Uterus (tissue), 4 donors: ENCODE results near the gene BSN. TPM values are rescaled to one million over a fixed set of nuclear protein-coding genes. Genes with fewer than 3 reads are reported as not detected.

Experiments
- DNase-seq, 2 donors: peaks; one replicate each; pipeline ENCODE4 v3.0.0-alpha.2; 2019 to 2020
- H3K27ac ChIP-seq, 2 donors: fragments of 200-600 bp; sonication (generic); 1 replicate in 1 of 2; 2 replicates in 1 of 2; pipeline ENCODE4 v1.5.1; 2016 to 2018
- H3K27me3 ChIP-seq, 2 donors: fragments of 200-600 bp; sonication (generic); one replicate each; pipeline ENCODE4 v1.5.1; 2018 to 2019; ENCODE audit warnings: control low read depth in 1 of 2
- H3K36me3 ChIP-seq, 2 donors: fragments of 200-600 bp; sonication (generic); one replicate each; pipeline ENCODE4 v1.5.1; 2019; ENCODE audit warnings: control low read depth in 1 of 2
- H3K4me1 ChIP-seq, 2 donors: fragments of 200-600 bp; sonication (generic); one replicate each; pipeline ENCODE4 v1.5.1; 2018 to 2019; ENCODE audit warnings: control low read depth in 1 of 2
- H3K4me3 ChIP-seq, 2 donors: fragments of 200-600 bp; sonication (generic); 1 replicate in 1 of 2; 2 replicates in 1 of 2; pipeline ENCODE4 v1.5.1; 2018 to 2019; ENCODE audit warnings: mild to moderate bottlenecking in 1 of 2
- H3K9me3 ChIP-seq, 2 donors: fragments of 200-600 bp; sonication (generic); one replicate each; pipeline ENCODE4 v1.5.1; 2019; ENCODE audit warnings: control low read depth in 1 of 2
- POLR2A ChIP-seq, 2 donors: fragments of 450-650 bp; IDR thresholded peaks; one replicate each; pipeline ENCODE4 v1.6.1; 2016; ENCODE audit warnings: antibody characterized with exemption in 2 of 2, mild to moderate bottlenecking in 1 of 2, moderate library complexity in 1 of 2
- intact Hi-C: fragments of 100-400 bp; cut with DNase I; formaldehyde crosslinking; loops from one replicate; pipeline ENCODE4 v1.15.1; 2023; ENCODE audit warnings: low total_unique reads
- total RNA-seq, 4 donors: library from RNA; depleted of rRNA in 3 of 4; stranded (reverse); fragments of >200 nt in 3 of 4; gene quantifications; one replicate each; pipeline versions ENCODE4 v1.1.0 to v1.2.4, GENCODE V29; 2014 to 2023
- TF ChIP-seq, protein P1 (sequence below), 4 experiments: fragments of 200-600 bp in 2 of 4; fragments of 450-650 bp in 2 of 4; sonication (generic) in 2 of 4; IDR thresholded peaks; one replicate each; pipeline ENCODE4 v1.5.1; 2016 to 2019; ENCODE audit warnings: antibody characterized with exemption in 4 of 4, mild to moderate bottlenecking in 2 of 4, moderate library complexity in 1 of 4
- donor health status: DM: yes; HTN: yes; CAD: no.

The BSN gene
- total RNA-seq, 4 donors from 2014 or later = 0.29 to 0.95 (median 0.60) TPM

DNA sequence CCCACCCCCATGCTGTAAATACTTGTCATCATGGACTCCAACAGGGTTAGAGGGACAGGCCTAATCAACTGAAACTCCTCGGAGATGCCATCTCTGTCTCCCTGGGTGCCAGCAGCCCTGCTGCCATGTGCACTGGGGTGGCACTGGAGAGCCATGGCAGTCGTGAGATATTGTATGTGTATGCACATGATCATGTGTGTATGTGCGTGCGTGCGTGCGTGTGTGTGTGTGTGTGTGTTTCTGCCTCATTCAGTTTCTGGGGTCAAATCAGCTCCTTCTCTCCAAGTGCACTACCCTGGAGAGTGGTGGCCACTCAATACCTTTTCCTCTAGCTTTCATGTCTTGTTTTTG, 116.6 kb downstream of the BSN start:
- no peaks in the 10 kb centered on the region for H3K27me3 ChIP-seq
- intact Hi-C loops = no loop called here
- H3K4me1 ChIP-seq = peaks cover 0 to 8% of the 10 kb centered on the region in 2 donors
- no peak overlapping the region for H3K4me3 ChIP-seq
- no peaks in the 10 kb centered on the region for H3K36me3 ChIP-seq
- no peaks in the 10 kb centered on the region for H3K9me3 ChIP-seq
- TF ChIP-seq POLR2A (IDR thresholded peaks at IDR 0.05) = no peak
- TF ChIP-seq, protein P1, sequence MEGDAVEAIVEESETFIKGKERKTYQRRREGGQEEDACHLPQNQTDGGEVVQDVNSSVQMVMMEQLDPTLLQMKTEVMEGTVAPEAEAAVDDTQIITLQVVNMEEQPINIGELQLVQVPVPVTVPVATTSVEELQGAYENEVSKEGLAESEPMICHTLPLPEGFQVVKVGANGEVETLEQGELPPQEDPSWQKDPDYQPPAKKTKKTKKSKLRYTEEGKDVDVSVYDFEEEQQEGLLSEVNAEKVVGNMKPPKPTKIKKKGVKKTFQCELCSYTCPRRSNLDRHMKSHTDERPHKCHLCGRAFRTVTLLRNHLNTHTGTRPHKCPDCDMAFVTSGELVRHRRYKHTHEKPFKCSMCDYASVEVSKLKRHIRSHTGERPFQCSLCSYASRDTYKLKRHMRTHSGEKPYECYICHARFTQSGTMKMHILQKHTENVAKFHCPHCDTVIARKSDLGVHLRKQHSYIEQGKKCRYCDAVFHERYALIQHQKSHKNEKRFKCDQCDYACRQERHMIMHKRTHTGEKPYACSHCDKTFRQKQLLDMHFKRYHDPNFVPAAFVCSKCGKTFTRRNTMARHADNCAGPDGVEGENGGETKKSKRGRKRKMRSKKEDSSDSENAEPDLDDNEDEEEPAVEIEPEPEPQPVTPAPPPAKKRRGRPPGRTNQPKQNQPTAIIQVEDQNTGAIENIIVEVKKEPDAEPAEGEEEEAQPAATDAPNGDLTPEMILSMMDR (IDR thresholded peaks at IDR 0.05) = no peak
- H3K27ac ChIP-seq = no peak overlapping the region
- no peak for DNase-seq

DNA sequence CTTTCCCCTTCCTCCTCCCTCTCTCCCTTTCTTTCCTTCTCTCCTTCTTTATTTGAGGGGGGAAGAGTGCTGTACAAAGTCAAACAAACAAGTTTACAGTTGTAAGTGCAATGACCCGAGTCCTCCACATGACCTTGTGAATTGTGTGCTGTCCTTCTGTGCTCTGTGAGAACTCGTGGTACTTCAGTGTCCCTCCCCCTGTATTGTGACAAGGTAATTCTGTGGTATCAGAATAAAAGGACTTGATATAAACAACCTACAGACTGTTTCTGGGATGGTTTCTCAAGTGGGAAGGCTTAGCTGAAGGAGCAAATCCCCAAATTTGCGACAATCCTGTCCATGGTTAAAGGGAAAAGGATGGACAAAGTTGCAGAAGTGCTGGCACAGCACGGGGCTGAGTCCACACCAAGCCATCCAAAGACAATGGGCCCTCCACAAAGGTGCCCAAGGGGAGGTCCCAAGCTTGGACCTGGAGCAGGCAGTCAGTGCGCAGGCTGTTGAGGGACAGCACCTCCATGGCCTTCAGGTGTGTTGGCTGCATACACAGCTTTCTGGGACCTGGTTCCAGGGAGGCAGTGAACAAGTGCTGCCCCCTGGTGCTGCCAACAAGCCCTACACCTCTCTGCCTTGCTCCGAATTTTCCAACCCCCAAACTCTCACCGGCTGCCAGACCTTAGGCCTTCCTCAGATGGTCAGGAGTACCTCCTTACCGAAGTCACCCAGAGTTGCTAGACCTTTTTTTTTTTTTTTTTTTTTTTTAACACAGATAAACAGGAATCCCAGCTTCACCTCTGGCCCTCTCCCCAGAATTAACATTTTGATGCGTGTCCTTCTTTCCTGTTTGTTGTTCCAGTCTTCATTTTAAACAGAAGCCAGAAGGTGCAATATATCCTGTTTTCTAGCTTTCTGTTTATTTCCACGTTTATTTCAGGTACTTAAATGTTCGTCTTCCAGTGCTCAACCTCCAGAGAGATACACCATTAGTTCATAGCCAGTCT, 117.3 kb downstream of the BSN start:
- no peaks in the 10 kb centered on the region for H3K27me3 ChIP-seq
- H3K4me1 ChIP-seq = peaks cover 0 to 8% of the 10 kb centered on the region in 2 donors
- H3K27ac ChIP-seq = no peak overlapping the region
- TF ChIP-seq POLR2A (IDR thresholded peaks at IDR 0.05) = no peak
- TF ChIP-seq, protein P1 (IDR thresholded peaks at IDR 0.05) = peak; percentile 58 to 79 (median 68)
- H3K4me3 ChIP-seq = no peak overlapping the region
- peak; percentile 44 to 54 for DNase-seq
- no peaks in the 10 kb centered on the region for H3K36me3 ChIP-seq
- H3K9me3 ChIP-seq = no peaks in the 10 kb centered on the region
- intact Hi-C loops = no loop called here

DNA sequence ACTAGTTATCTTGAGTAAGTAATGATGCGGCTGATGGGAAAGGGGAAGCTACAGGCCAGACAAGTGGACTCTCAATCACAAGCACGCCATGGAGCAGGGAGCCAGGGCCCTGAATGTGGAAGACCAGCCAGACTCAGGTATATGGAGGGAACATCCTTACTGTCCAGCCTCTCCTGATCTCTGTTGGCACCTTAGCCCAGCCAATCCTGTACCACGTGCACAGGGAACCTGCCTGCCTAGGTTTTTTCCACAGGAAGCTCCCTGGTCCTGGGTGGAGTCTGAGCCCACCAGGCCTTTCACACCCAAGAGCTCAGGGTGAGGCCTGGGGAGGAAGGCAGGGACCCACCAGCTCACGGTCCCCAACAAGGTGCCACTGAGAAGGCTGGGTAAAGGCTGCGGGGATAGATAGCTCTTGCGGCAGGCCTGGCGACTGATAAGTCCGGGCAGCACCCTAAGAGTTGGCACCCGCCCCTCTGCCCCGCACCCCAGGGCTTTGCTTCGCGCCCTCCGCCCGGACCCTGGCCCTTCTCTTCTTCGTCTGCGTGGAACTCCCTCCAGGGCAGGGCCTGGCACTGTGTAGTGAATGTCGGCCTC, 118.9 kb downstream of the BSN start:
- Histone ChIP-seq H3K4me1 (peaks cover 0 to 8% of the 10 kb centered on the region in 2 donors), H3K27ac (peak overlapping the region; percentile 67 to 93), H3K36me3 (no peaks in the 10 kb centered on the region), H3K9me3 (no peaks in the 10 kb centered on the region), H3K27me3 (no peaks in the 10 kb centered on the region), H3K4me3 (peak overlapping the region; percentile 65 to 68)
- TF ChIP-seq, protein P1 (IDR thresholded peaks at IDR 0.05) = no peak
- TF ChIP-seq POLR2A (IDR thresholded peaks at IDR 0.05) = no peak
- DNase-seq = no peak
- intact Hi-C loops = no loop called here

DNA sequence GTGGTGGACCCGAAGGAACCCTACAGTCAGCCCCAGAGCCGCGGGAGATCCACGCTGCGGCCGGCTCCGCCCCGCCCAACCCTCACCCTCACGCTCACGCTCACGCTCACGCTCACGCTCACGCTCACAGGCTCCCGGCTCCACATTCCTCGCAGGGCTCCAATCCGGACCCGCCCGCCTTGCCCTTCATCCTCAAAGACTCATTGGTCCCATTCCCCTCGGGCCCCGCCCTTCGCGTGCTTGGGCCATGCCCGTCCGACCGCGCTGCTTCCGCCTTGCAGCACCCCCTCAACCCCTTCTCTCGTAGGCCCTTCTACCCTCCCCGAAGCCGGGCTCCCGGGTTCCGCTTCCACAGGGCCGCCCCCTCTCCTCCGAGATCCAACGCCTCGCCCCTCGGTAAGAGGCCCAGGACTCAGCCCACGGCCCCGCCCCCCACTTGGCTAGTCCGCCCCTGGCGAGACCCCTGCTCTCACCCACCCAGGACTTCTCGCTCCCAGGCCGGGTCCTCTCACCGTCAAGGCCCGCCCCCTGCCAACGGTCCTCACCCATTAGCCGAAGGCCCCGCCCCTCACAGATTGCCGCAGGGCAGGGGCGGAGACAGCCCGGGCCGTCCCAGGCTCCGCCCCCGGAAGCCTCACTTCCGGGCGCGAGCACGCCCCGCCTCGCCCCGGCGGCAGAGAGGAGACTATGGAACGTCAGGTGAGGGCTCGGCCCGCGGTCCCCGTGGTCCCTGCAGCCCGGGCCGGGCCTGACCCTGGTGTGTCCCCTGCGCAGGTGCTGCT, 119.6 kb downstream of the BSN start, which contains the start of gene APEH:
TSS of gene APEH (plus strand) at position 637 of the 782 bp plus-strand sequence. CDS start at position 688, 51 bp downstream.
- intact Hi-C loops = no loop called here
- TF ChIP-seq, protein P1 (IDR thresholded peaks at IDR 0.05) = peak in 2 of 4 experiments; percentile 14 to 16
- peak in 1 of 2 donors; percentile 76 for TF ChIP-seq POLR2A (IDR thresholded peaks at IDR 0.05)

More for the DNA sequence above, 119.6 kb downstream of the BSN start, which contains the start of gene APEH:
- Histone ChIP-seq H3K27me3 (no peaks in the 10 kb centered on the region), H3K27ac (peak within 1 kb of the TSS; percentile 67 to 93), H3K36me3 (no peaks in the 10 kb centered on the region), H3K4me1 (peaks cover 0 to 8% of the 10 kb centered on the region in 2 donors), H3K9me3 (no peaks in the 10 kb centered on the region), H3K4me3 (peak within 1 kb of the TSS; percentile 65 to 68)
- peak; percentile 93 for DNase-seq
